GM04504 (cell line): ENCODE results near the gene NTF4.
"Not testable (repeated sequence)": the region's sequence is repeated elsewhere in the genome, so short reads cannot be mapped to it uniquely, and the experiment has no call there.

Source experiments
- DNase-seq: peaks from one replicate; pipeline ENCODE4 v3.0.0-alpha.2; 2012; ENCODE audit warnings: low read depth

The NTF4 gene

GRCh38 chr19:49056902-49057596 lies 7.6 kb downstream of the NTF4 start:
- not testable (repeated sequence) for DNase-seq

- no peak for DNase-seq
Measured at GRCh38 chr19:49056101-49056901, 8.3 kb downstream of the NTF4 start.

DNA sequence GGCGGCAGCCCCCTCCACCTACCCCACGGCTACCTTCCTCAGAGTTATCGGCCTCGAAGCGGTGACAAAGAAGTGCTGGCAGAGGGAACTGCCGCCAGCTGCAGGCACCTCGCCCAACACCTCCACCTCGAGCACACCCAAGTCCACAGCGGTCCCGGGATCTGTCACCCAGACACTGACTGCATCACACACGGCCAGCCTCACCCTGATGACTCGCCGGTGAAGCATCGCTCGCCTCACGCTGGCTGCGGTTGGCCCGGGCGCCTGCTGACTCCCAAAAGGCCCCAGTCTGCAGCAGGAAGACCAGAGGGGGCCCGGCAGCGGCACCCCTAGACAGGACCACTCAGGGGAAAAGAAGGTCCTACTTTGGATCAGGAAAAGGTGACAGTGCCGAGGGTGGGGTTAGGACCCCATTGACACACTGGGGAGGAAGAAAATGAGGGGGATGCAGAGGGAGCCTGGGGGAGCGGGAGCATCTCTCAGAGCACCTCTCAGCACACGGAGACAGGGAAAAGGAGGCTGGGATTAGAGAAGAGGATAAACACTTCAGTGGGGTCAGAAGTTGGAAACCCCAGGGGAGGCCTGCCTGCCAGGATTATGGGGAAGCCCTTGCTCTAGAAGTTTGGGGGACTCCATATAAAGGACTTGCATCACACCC lies 14.1 kb downstream of the NTF4 start:
- not testable (repeated sequence) for DNase-seq

DNA sequence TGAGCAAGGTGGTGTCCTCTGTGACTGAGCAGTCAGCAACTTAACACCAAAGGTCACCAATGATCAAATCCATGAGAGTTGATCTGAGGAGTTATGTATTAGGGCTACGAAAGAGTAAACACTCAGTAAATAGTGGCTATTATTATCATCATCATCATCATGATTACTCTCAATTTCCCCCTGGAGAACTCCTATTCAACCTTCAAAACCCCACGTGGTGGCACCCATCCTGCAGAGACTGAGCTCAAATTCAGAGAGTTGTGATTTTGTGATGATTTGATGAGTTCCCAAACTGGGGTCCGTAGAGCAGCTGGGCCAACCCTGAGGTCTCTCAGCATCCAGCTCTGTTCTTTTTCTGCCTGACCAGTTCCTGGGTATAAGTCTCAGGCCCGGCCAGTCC lies 14.8 kb downstream of the NTF4 start:
- not testable (repeated sequence) for DNase-seq

- DNase-seq = not testable (repeated sequence)
Measured at GRCh38 chr19:49049011-49049410, 15.6 kb downstream of the NTF4 start, which contains the start of gene CGB8. CGB8 (minus strand) TSS chr19:49049111; CDS start chr19:49048739, 372 bp downstream.

DNA sequence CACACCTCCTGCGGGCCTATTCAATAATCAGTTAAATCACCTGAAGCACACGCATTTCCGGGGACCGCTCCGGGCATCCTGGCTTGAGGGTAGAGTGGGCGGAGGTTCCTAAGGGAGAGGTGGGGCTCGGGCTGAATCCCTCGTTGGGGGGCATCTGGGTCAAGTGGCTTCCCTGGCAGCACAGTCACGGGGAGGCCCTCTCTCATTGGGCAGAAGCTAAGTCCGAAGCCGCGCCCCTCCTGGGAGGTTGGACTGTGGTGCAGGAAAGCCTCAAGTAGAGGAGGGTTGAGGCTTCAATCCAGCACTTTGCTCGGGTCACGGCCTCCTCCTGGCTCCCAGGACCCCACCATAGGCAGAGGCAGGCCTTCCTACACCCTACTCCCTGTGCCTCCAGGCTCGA lies 21.1 kb downstream of the NTF4 start, which contains the start of gene CGB5:
TSS of gene CGB5 (plus strand) at position 301 of the 400 bp plus-strand sequence. CDS start 362 bp downstream, outside the sequence.
- DNase-seq = not testable (repeated sequence)

DNA sequence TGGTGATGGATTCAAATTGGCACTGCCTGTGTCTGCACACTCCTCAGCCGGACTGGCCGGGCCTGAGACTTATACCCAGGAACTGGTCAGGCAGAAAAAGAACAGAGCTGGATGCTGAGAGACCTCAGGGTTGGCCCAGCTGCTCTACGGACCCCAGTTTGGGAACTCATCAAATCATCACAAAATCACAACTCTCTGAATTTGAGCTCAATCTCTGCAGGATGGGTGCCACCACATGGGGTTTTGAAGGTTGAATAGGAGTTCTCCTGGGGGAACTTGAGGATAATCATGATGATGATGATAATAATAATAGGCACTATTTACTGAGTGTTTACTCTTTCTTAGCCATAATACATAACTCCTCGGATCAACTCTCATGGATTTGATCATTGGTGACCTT lies 22.0 kb downstream of the NTF4 start:
- DNase-seq = not testable (repeated sequence)

- DNase-seq = no peak
Measured at GRCh38 chr19:49042177-49042576, 22.4 kb downstream of the NTF4 start.

- DNase-seq = not testable (repeated sequence)
Measured at GRCh38 chr19:49039736-49040135, 24.9 kb downstream of the NTF4 start.

- DNase-seq = not testable (repeated sequence)
Measured at GRCh38 chr19:49038557-49039276, 25.9 kb downstream of the NTF4 start.

GRCh38 chr19:49038111-49038510 lies 26.5 kb downstream of the NTF4 start:
- DNase-seq = not testable (repeated sequence)

- not testable (repeated sequence) for DNase-seq
Measured at GRCh38 chr19:49036815-49037214, 27.8 kb downstream of the NTF4 start, which contains the start of gene CGB1. CGB1 (minus strand) TSS chr19:49036895; CDS start chr19:49036711, 184 bp downstream.

- not testable (repeated sequence) for DNase-seq
Measured at GRCh38 chr19:49031642-49032301, 32.8 kb downstream of the NTF4 start, which contains the start of gene CGB2. CGB2 (plus strand) TSS chr19:49031890; CDS start chr19:49032096, 206 bp downstream.

DNA sequence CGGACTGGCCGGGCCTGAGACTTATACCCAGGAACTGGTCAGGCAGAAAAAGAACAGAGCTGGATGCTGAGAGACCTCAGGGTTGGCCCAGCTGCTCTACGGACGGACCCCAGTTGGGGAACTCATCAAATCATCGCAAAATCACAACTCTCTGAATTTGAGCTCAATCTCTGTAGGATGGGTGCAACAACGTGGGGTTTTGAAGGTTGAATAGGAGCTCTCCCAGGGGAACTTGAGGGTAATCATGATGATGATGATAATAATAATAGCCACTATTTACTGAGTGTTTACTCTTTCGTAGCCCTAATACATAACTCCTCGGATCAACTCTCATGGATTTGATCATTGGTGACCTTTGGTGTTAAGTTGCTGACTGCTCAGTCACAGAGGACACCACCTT lies 34.3 kb downstream of the NTF4 start:
- not testable (repeated sequence) for DNase-seq

- not testable (repeated sequence) for DNase-seq
Measured at GRCh38 chr19:49029749-49030148, 34.9 kb downstream of the NTF4 start.

DNA sequence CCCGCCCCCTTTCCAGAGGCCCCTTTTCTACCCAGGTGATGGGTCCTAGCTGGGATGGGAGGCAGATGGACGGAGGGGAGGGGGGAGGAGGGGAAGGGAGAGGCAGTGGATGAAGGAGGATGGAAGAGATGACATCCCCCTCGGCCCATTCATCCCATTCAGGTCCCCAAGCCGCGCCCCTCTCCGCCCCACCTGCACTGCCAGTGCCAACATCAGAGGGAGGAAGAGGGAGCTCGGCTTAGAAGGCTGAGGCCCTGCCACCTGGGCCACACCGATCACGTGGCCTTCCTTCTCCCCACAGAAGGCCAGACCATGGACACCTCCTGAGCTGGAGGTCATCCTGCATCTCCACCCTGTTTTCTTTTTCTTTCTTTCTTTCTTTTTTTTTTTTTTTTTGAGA lies 35.9 kb downstream of the NTF4 start:
- not testable (repeated sequence) for DNase-seq

GRCh38 chr19:49025599-49025998 lies 39.0 kb downstream of the NTF4 start:
- DNase-seq = not testable (repeated sequence)

GRCh38 chr19:49025088-49025487 lies 39.5 kb downstream of the NTF4 start:
- not testable (repeated sequence) for DNase-seq

GRCh38 chr19:49024233-49024632 lies 40.4 kb downstream of the NTF4 start, which contains the start of gene CGB3:
CGB3 (minus strand) TSS chr19:49024333; CDS start chr19:49023971, 362 bp downstream.
- DNase-seq = not testable (repeated sequence)

DNA sequence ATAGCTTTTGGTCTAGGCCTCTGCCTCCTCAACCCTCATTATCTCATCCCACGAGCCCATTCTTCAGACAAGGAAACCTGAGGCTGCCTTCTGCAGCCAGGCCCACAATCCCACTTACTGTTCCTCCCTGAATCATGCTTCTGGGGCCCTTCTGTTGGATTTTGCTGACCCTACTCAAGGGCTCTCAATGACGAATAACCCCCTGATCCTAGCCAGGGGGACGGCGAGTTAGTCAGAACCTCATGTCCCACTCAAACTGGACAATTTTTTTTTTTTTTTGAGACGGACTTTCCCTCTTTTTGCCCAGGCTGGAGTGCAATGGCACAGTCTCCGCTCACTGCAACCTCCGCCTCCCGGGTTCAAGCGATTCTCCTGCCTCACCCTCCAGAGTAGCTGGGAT lies 42.5 kb downstream of the NTF4 start:
- no peak for DNase-seq
